Stimulated activated CD4-positive, alpha-beta T cell treated with anti-CD3 and anti-CD28 coated beads, Interleukin-1b, Interleukin-23, amount 100 ng/mL, for 1 hour (primary cell): ENCODE results near the gene ZDHHC24.
A peak's percentile ranks its signal among the peaks of the same experiment; 100 is the strongest.

Source experiments
- DNase-seq, 2 donors: peaks; one replicate each; pipeline ENCODE4 v3.0.0-alpha.2; 2020; ENCODE audit warnings: low read depth in 2 of 2

Gene ZDHHC24

GRCh38 chr11:66564984-66565383 lies 19.1 kb upstream of the ZDHHC24 start:
- no peak for DNase-seq

GRCh38 chr11:66564538-66564937 lies 18.7 kb upstream of the ZDHHC24 start:
- DNase-seq, result no peak

DNA sequence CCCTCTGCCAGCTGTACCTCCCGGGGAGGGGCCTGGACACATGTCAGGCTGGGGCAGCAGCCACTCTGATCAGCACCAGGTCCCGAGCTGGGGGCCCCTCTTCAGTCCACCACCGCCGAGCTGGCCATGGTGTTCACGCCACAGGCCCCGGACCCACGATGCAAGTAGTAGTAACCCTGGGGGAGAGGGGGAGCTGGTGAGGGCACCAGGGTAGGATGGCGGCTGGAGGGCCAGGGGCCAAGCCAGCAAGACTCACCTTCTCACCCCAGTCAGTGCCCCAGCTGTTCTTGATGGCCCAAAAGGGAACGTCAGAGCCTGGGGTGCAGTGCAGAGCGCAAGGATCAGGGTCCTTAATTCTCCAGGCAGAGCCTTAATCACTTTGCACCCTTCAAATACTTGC lies 18.0 kb upstream of the ZDHHC24 start:
- DNase-seq, result no peak

- no peak for DNase-seq
Measured at GRCh38 chr11:66562907-66563583, 17.2 kb upstream of the ZDHHC24 start.

DNA sequence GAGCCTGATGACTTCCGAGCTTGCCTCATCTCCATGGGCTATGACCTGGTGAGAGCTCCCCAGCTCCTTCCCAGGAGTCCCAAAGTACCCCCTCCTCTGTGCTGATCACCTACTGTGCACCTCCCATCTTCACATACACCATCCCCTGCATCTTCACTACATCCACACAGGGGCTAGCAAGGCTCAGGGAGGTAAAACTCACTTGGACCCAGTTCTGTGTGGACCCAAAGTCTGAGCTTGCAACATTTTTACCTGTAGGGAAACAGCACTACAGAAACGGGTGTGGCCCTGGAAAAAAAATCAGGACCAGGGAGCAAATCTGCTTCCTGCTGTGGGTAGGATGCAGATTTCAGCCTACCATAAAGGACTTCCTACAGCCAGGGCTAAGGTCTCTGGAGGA lies 16.4 kb upstream of the ZDHHC24 start:
- DNase-seq, result no peak

DNA sequence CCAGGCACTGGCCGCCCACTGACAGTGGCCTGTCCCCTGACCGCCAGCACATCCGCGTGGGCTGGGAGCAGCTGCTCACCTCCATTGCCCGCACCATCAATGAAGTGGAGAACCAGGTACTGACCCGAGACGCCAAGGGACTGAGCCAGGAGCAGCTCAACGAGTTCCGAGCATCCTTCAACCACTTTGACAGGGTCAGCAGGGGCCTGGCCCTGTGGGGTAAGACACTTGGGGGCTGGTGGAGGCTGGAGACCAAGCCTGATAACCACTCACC lies 16.1 kb upstream of the ZDHHC24 start:
- DNase-seq, result no peak

- DNase-seq, result no peak
Measured at GRCh38 chr11:66561178-66561974, 15.5 kb upstream of the ZDHHC24 start.

DNA sequence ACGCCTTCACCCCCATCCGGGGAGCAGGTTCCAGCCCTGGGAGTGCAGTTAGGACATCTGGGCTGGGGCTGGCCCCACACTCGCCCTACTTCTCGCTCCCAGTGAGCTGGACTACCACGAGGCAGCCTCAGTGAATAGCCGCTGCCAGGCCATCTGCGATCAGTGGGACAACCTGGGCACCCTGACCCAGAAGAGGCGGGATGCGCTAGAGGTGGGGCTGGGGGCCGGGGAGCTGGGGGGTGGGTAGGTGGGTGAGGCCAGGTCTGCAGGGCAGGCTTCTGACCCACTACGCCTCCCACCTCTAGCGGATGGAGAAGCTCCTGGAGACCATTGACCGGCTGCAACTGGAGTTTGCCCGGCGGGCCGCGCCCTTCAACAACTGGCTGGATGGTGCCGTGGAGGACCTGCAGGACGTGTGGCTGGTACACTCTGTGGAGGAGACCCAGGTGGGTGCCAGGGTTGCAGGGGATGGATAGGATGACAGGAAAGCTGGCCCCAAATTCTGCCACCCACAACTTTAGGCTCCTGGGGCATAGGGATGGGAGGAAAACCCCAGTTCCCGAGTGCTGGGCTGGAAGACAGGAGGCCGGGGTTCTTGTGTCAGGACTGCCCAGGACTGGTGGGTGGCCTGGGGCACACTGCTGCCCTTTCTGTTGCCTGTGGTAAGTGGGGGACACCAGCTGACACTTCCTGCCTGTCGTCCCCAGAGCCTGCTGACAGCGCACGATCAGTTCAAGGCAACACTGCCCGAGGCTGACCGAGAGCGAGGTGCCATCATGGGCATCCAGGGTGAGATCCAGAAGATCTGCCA lies 14.2 kb upstream of the ZDHHC24 start:
- DNase-seq, result no peak

DNA sequence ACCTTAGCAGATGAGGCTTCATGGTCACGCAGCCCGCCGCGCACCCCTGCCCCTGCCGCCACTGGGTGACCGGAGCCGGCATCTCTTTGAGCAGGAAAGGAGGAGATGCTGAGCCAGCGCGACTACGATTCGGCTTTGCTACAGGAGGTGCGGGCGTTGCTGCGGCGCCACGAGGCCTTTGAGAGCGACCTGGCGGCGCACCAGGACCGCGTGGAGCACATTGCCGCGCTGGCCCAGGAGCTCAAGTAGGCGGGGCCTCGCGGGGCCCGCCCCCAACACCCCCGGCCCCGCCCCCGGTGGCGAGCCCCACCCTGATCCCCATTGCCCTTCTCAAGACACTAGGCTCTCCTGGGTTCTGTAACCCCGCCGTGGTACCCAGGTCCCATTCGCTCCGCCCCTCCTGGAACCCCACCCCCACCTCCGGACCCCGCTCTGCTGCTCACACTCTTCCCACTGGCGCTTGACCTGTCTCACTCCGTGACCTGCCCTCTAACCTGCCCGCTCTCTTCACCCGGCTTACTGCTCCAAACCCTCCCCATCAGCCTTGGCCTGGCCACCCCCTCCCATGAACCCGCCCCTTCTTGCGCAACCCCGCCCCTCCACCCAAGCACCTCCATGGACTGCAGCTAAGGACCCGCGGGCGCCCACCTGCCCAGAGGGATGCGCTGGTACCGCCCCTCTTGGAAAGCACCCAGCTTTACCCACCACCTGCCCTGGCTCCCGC lies 13.5 kb upstream of the ZDHHC24 start:
- peak in 1 of 2 donors; percentile 35 for DNase-seq

DNA sequence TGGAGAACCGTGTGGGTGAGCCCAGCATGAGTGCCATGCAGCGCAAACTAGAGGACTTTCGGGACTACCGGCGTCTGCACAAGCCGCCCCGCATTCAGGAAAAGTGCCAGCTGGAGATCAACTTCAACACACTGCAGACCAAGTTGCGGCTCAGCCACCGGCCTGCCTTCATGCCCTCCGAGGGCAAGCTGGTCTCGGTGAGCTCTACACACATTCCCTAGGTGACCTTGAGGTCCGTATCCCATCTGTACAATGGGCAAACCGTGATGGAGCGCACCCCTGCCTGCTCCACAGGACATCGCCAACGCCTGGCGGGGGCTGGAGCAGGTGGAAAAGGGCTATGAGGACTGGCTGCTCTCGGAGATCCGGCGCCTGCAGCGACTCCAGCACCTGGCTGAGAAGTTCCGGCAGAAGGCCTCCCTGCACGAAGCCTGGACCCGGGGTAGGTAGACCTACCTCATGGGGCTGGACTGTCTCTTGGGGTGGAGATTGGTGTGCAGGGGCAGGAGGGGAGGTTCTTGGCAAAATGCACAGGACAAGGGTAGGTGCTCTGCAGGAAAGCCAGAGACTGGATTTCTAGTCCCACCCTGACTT lies 12.0 kb upstream of the ZDHHC24 start:
- no peak for DNase-seq

GRCh38 chr11:66556086-66556485 lies 10.2 kb upstream of the ZDHHC24 start:
- no peak for DNase-seq

GRCh38 chr11:66555416-66555815 lies 9.6 kb upstream of the ZDHHC24 start:
- DNase-seq, result no peak

DNA sequence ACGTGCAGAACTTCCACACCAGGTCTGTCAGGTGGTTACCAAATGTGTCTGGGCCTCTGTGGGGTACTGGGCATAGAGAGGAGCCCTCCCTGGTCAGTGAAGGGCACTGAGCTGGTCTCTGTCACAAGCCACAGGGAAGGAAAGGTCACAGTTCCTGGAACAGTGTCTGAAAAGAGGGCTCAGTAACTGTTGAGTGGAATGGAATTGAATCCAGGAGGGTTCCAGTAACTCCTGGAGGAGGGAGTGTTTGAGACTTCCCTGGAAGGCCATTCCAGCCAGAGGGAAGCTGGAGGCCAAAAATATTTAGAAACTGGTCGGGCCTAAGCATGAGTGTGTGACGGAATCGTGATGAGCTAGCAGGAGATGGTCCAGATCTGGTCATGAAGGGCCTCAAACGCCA lies 8.8 kb upstream of the ZDHHC24 start:
- DNase-seq, result no peak

- DNase-seq, result no peak
Measured at GRCh38 chr11:66550887-66551286, 5.0 kb upstream of the ZDHHC24 start.

- DNase-seq, result no peak
Measured at GRCh38 chr11:66549696-66550095, 3.8 kb upstream of the ZDHHC24 start.

DNA sequence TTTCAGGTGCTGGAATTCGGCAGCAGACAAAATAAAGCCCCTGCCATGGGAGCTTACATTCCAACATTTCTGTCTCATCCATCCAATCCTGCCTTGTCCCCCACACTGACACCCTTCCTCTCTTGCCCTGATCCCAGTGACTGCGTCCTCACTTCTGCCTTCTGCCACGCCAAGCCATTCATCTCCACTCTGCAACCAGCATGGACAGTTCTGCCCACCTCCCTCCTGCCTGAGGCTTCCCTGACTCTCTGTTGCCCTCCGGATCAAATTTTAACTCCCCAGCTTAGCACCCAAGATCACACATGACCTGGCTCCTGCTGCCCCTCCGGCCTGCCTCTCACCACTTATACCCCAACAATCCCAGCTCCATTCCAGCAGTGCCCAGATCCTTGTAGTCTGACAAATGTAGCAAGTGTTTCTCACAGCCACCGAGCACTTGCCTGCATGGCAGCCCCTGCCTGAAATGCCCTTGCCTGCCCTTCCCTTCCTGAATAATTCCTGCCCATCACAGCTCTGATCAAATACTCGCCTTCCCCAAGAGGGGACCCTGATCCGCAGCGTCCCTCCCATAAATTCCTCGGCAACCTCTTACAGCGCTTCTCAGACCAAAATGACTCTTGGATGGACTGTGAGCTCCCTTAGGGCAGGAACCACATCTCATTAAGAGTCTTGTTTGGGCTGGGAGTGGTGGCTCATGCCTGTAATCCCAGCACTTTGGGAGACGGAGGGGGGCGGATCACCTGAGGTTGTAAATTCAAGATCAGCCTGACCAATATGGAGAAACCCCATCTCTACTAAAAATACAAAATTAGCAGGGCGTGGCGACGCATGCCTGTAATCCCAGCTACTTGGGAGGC lies 3.2 kb upstream of the ZDHHC24 start:
- DNase-seq, result no peak

DNA sequence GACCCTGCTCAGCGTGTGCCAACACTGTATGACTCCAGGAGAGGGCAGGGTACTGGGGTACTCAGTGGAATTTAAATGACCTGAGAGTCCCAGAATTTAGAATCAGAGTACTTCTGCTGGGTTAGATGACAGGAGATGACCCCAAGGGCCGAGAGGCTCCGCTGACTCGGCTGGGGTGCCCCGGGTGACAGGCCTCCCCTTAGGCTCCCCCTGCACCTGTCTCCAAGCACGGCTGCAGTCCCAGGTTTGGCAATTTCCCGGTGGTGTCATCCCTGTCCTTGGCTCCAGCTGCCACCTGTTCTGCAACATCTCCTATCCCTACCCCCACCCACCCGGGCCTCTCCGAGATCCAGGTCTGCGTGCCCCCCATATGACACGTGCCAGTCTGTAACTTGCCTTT lies 2.2 kb upstream of the ZDHHC24 start:
- no peak for DNase-seq

DNA sequence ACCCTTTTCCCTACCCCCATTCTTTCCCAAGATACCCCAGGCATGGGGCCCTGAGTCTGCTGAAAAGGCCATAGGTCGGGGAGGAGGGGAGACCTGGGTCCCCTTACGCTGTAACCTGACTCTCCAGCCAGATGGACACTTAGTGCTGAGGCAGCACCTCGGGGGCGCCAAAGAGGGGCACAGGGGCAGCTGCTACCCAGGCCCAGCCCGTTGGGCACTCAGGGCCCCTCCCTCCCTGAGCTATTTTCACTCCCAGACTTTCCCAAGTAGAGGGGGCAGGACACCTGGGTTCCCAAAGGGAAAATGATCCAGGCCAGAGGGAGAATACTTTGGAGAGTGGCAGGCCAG lies 1.8 kb upstream of the ZDHHC24 start:
- no peak for DNase-seq

DNA sequence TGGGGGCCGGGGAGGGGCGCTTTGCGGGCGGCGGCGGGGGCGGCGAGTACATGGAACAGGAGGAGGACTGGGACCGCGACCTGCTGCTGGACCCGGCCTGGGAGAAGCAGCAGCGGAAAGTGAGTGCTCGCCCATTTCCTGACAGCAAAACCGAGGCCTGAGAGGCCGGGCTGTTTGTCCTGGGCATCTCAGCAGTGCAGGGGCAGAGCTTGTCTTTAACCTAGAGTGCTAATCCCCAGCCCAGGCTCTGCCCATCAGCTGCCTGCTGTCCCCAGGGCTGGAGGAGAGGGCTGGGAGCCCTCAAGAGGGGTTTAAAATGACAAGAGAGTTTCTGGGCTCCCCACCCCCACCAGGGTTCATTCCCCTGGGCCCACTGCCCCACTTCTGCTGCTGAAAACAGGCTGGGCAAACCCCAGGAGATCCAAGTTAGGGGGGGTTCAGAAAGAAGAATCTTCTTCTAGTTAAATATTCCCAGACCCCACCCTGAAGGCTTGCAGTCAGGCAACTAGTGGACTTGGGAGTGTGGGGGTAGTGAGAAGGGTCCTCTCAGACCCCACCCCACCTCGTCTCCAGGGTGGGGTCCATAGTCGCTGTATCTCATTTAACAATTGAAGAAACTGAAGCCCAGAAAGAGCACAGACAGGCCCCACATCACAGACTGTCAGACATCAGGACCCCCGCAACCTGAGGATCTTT lies 1.3 kb upstream of the ZDHHC24 start:
- no peak for DNase-seq

DNA sequence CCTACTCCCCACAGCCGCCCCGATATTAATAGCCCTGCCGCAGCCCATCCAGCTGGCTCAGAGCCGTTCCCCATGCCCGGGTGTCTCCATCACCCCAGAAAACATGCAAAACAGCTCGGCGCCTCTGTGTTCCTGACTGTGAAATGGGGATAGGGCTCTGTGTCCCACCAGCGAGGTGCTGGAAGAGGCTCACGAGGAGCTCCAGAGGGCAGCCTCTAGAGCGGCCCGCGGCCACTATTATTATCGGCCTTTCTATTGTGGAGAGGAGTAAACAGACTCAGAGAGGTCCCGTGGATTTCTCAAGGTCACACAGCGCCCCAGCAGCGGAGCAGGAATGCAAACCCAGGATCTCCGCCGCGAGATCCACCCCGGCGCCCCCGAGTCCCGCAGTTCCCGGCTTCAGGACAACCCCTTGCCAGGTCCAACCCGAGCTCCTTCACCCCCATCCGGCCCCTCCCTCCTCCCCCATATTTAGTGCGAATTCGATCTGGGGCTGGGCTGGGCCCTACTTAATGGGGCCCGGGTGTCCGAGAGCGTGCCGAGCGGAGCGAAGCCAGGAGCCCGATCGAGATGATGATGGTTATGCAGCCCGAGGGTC lies 619 bp upstream of the ZDHHC24 start, which contains the start of gene ACTN3:
TSS of gene ACTN3 (plus strand) at position 536 of the 598 bp plus-strand sequence. CDS start at position 571, 35 bp downstream.
- no peak for DNase-seq
